Cardiac fibroblast (primary cell): Measurements from ENCODE around the gene CKAP2L.

Experiments used
- DNase-seq, 2 donors: peaks; one replicate each; pipeline versions ENCODE4 v3.0.0 to v3.0.0-alpha.2; 2010; ENCODE audit warnings: low read depth in 2 of 2
- H3K4me3 ChIP-seq, 2 donors: replicated peaks in 1 of 2; 1 replicate in 1 of 2; 2 replicates in 1 of 2; pipeline ENCODE4 v1.5.1; 2011; ENCODE audit warnings: low read depth in 2 of 2, low read length in 2 of 2, mild to moderate bottlenecking in 2 of 2, moderate library complexity in 1 of 2
- TF ChIP-seq, protein P1 (sequence below): IDR thresholded peaks from one replicate; pipeline ENCODE4 v1.5.1; 2011; ENCODE audit warnings: low read depth, mild to moderate bottlenecking, low read length, inconsistent platforms

CKAP2L gene

DNA sequence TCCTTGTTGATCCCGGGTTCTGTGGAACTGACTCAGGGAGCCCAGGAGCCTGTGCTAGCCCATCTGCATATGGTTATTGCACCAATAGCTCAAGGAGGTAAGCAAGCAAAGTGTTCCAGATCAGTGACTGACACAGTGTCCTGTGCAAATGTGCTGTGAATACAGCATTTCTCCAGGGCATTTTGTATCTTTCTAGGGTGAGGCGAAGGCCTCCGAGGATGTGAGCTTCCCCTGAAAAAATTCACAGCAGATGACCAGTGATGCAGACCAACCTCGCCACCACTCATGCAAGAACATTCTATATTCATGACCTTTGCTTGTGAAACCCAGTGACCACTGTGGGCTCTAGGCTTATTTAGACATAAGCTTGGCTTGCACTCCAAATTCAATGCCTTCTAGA lies 58.8 kb downstream of the CKAP2L start:
- no peak overlapping the region for H3K4me3 ChIP-seq
- DNase-seq, result no peak
- TF ChIP-seq, protein P1, sequence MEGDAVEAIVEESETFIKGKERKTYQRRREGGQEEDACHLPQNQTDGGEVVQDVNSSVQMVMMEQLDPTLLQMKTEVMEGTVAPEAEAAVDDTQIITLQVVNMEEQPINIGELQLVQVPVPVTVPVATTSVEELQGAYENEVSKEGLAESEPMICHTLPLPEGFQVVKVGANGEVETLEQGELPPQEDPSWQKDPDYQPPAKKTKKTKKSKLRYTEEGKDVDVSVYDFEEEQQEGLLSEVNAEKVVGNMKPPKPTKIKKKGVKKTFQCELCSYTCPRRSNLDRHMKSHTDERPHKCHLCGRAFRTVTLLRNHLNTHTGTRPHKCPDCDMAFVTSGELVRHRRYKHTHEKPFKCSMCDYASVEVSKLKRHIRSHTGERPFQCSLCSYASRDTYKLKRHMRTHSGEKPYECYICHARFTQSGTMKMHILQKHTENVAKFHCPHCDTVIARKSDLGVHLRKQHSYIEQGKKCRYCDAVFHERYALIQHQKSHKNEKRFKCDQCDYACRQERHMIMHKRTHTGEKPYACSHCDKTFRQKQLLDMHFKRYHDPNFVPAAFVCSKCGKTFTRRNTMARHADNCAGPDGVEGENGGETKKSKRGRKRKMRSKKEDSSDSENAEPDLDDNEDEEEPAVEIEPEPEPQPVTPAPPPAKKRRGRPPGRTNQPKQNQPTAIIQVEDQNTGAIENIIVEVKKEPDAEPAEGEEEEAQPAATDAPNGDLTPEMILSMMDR, result no peak

DNA sequence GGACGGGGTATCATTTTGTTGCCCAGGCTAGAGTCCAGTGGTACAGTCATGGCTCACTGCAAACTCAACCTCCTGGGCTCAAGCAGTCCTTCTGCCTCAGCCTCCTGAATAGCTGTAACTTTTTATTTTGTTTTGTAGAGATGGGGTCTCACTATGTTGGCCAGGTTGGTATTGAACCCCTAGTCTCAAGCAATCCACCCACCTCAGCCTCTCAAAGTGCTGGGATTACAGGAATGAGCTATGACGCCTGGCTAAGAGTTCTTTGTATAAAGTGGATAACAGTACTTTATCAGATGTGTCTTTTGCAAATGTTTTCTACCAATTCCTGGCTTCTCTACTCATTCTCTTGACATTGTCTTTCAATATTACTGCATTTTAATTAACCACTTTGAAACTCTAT lies 60.7 kb downstream of the CKAP2L start:
- TF ChIP-seq, protein P1, result no peak
- H3K4me3 ChIP-seq, result no peak overlapping the region
- no peak for DNase-seq

DNA sequence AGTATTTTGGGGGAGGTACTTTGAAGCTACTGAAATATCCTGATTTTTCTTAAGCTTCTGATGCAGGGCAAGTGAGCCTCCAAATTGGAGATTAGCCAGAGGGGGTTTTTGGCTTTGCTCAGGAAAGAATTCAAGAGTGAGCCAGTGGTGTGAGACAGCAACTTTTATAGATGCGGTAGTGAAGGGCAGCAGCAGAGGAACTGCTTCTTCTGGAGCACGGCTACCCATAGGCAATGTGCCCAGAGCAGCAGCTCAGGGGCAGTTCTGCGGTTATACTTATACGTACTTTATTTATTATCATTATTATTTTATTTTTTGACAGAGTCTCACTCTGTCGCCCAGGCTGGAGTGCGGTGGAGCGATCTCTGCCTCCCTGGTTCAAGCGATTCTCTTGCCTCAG lies 63.4 kb downstream of the CKAP2L start:
- no peak overlapping the region for H3K4me3 ChIP-seq
- DNase-seq, result peak in 1 of 2 donors; percentile 56
- TF ChIP-seq, protein P1, result no peak

DNA sequence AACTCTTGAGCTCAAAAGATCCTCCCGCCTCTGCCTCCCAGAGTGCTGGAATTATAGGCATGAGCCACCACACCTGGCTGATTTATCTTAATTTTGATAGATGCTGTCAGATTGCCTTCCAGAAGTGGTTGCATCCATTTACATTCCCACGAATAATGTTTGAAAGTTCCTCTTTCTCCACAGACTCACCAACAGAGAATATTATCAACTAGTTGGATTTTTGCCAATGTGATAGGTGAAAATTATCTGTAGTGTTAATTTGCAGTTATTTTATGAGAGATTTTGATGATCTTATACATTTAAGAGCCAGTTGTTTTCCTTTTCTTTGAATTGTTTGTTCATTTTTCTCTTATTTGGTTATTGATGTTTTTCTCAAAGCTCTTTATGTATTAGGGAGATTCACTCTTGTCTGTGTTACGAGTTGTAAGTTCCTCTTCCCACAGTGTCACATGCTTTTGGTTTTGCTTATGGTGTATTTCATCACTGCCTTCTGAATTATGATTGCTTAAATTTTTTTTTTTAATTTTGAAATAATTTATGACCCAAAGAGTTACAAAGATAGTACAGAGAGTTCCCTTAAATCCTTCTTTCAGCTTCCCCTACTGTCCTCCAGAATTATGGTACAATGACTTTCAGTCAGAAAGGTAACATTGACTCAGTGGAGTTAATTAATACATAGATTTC lies 64.3 kb downstream of the CKAP2L start:
- TF ChIP-seq, protein P1, result no peak
- DNase-seq, result no peak
- H3K4me3 ChIP-seq, result no peak overlapping the region

DNA sequence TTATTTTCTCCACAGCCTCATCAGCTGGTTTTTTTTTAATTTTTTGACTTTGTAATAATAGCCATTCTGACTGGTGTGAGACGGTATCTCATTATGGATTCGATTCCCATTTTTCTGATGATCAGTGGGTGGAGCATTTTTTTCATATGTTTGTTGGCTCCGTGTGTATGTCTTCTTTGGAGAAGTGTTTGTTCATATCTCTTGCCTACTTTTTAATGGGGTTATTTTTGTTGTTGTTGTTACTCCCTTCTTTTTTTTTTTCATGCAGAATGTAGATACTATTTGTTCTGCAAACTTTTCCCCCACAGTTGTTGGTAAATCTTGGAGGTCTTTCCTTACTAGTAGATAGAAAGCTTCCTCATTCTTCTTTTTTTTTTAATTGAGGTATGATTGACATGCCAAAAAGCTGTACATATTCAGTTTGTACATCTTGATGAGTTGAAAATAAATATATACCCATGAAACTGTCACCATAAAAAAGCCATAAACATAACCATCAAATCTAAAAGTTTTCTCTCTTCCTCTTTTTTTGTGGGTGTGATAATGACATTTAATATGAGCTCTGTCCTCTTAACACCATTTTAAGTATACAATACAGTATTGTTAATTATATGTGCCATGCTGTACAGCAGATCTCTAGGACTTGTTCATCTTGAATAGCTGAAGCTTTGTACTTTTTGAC lies 65.4 kb downstream of the CKAP2L start:
- TF ChIP-seq, protein P1, result no peak
- H3K4me3 ChIP-seq, result no peak overlapping the region
- no peak for DNase-seq

DNA sequence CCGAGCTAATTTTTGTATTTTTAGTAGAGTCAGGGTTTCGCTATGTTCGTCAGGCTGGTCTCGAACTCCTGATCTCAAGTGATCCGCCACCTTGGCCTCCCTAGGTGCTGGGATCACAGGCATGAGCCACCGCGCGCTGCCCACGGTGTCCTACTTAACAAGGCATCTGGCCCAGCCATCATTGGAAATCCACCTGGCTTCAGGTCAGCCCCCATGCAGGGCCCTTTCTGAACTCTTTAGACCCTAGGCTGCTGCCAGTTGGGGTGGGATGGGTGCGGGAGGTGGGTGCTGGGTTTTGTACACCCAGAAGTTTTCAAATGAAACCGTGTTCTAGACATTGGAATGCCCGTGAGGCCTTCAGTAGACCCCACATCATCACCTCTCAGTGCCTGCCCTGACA lies 70.2 kb downstream of the CKAP2L start:
- TF ChIP-seq, protein P1, result no peak
- DNase-seq, result no peak
- no peak overlapping the region for H3K4me3 ChIP-seq

DNA sequence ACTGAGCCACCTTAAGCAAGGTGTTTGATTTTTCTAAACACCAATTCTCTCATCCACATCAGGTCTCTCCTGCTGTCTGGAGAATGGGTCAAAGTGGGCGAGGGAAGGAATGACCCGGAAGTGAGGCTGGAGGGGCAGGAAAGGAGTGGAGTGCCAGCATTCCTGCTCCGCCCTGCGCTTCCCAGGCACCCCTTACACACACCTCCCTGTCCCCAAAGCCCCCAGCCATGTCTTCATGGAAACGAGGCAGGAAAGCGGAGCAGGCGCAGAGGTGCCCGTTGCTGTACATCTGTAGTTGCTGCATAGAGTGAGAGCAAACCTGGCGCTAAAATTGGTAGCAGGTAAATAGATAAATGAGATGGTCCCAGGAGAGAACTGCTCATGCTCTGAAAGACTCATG lies 70.8 kb downstream of the CKAP2L start:
- DNase-seq, result no peak
- no peak overlapping the region for H3K4me3 ChIP-seq
- TF ChIP-seq, protein P1, result no peak
